Astrocyte of the spinal cord (primary cell): ENCODE measurements around the gene ARL15.

Source experiments
- DNase-seq: peaks from one replicate; pipeline ENCODE4 v3.0.0; 2011; ENCODE audit warnings: low read depth, low spot score
- H3K4me3 ChIP-seq: 2 replicates; pipeline ENCODE4 v1.5.1; 2011; ENCODE audit warnings: low read depth, mild to moderate bottlenecking, low read length, moderate library complexity
- CTCF ChIP-seq: IDR thresholded peaks from 2 replicates; pipeline ENCODE4 v1.5.1; 2012; ENCODE audit warnings: low read depth, mild to moderate bottlenecking, low read length, inconsistent platforms
- in situ Hi-C: cut with HindIII; loops from 2 replicates; pipeline ENCODE4 v1.10.0; 2017; ENCODE audit warnings: low sequenced_read_pairs

ARL15 gene

GRCh38 chr5:53937467-53937866 is 372.9 kb downstream of the ARL15 start:
- no peak for DNase-seq
- in situ Hi-C loops, result no loop called here
- TF ChIP-seq CTCF, result no peak
- H3K4me3 ChIP-seq, result no peak overlapping the region

GRCh38 chr5:53936481-53937352 is 373.7 kb downstream of the ARL15 start:
- in situ Hi-C loops, result no loop called here
- no peak for DNase-seq
- TF ChIP-seq CTCF, result no peak
- H3K4me3 ChIP-seq, result no peak overlapping the region

- DNase-seq, result peak; percentile 21
- in situ Hi-C loops, result no loop called here
Observed at GRCh38 chr5:53934151-53934820, 376.1 kb downstream of the ARL15 start.

GRCh38 chr5:53932351-53932750 is 378.0 kb downstream of the ARL15 start:
- no peak for TF ChIP-seq CTCF
- H3K4me3 ChIP-seq, result no peak overlapping the region
- in situ Hi-C loops, result no loop called here
- no peak for DNase-seq

More at GRCh38 chr5:53934151-53934820, 376.1 kb downstream of the ARL15 start:
- H3K4me3 ChIP-seq, result no peak overlapping the region
- TF ChIP-seq CTCF, result no peak

GRCh38 chr5:53930457-53930856 is 379.9 kb downstream of the ARL15 start:
- no peak for TF ChIP-seq CTCF
- in situ Hi-C loops, result no loop called here
- no peak for DNase-seq
- H3K4me3 ChIP-seq, result no peak overlapping the region

GRCh38 chr5:53929570-53929969 is 380.8 kb downstream of the ARL15 start:
- no peak overlapping the region for H3K4me3 ChIP-seq
- no peak for TF ChIP-seq CTCF
- no peak for DNase-seq
- in situ Hi-C loops, result no loop called here
